Endodermal cell (in vitro differentiated cells): ENCODE measurements around the gene PPP2R1A. TPM values are rescaled to one million over a fixed set of nuclear protein-coding genes. Genes with fewer than 3 reads are reported as not detected.

Experiments used
- DNase-seq: peaks from one replicate; pipeline ENCODE4 v3.0.0-alpha.2; 2017
- H3K27ac ChIP-seq: 2 replicates; pipeline ENCODE4 v1.5.1; 2013; ENCODE audit warnings: mild to moderate bottlenecking, low read depth, low read length, moderate library complexity
- H3K27me3 ChIP-seq: 2 replicates; pipeline ENCODE4 v1.6.1; 2013; ENCODE audit warnings: mild to moderate bottlenecking, low read length, moderate library complexity; ENCODE audit not compliant: insufficient read depth, control insufficient read depth, poor library complexity, severe bottlenecking
- H3K36me3 ChIP-seq: 2 replicates; pipeline ENCODE4 v1.7.0; 2013; ENCODE audit warnings: mild to moderate bottlenecking, low read length, moderate library complexity; ENCODE audit not compliant: control insufficient read depth, insufficient read depth
- H3K4me1 ChIP-seq: one replicate; pipeline ENCODE4 v1.7.0; 2013; ENCODE audit warnings: low read length; ENCODE audit not compliant: control insufficient read depth, insufficient read depth
- H3K4me3 ChIP-seq: 2 replicates; pipeline ENCODE4 v1.5.1; 2013; ENCODE audit warnings: mild to moderate bottlenecking, low read length, moderate library complexity
- H3K9ac ChIP-seq: 2 replicates; pipeline ENCODE4 v1.6.1; 2013; ENCODE audit warnings: mild to moderate bottlenecking, low read length, moderate library complexity; ENCODE audit not compliant: poor library complexity, severe bottlenecking; ENCODE audit errors: extremely low read depth
- H3K9me3 ChIP-seq: 2 replicates; pipeline ENCODE4 v1.6.1; 2013; ENCODE audit warnings: mild to moderate bottlenecking, low read length, moderate library complexity; ENCODE audit not compliant: control insufficient read depth
- H3K27ac Mint-ChIP-seq: 2 replicates; pipeline ENCODE4 v1.8.0; 2020; ENCODE audit warnings: mixed read lengths
- H3K27me3 Mint-ChIP-seq: 2 replicates; pipeline ENCODE4 v1.8.0; 2021; ENCODE audit warnings: mild to moderate bottlenecking, mixed read lengths; ENCODE audit not compliant: insufficient read depth
- H3K36me3 Mint-ChIP-seq: 2 replicates; pipeline ENCODE4 v1.8.0; 2020; ENCODE audit warnings: low read depth, mixed read lengths
- H3K4me1 Mint-ChIP-seq: 2 replicates; pipeline ENCODE4 v1.8.0; 2020; ENCODE audit warnings: mixed read lengths
- H3K4me3 Mint-ChIP-seq: 2 replicates; pipeline ENCODE4 v1.8.0; 2020; ENCODE audit warnings: mild to moderate bottlenecking, moderate library complexity, mixed read lengths
- H3K9me3 Mint-ChIP-seq: 2 replicates; pipeline ENCODE4 v1.8.0; 2020; ENCODE audit warnings: mild to moderate bottlenecking, mixed read lengths
- CTCF ChIP-seq: fragments of 200-600 bp; sonication (generic); conservative IDR thresholded peaks from 2 replicates; pipeline ENCODE4 v1.5.0; 2021; ENCODE audit warnings: antibody characterized with exemption, mild to moderate bottlenecking
- WGBS, 2 experiments: methylation state at CpG; one replicate each; pipeline versions ENCODE4 v1.1.5 to v1.1.7; 2013; ENCODE audit warnings: missing lambda C conversion rate in 2 of 2, mixed read lengths in 1 of 2; ENCODE audit not compliant: insufficient coverage in 1 of 2, insufficient read length in 1 of 2; 5-methylcytosine and 5-hydroxymethylcytosine counted together
- total RNA-seq, 2 donors: library from RNA; stranded (reverse); fragmentation: NEBNext Ultra II Directional in 1 of 2; extraction: Animal tissue kit (Norgen Biotek cat#: 25700) in 1 of 2; gene quantifications; 2 replicates in 1 of 2; 3 replicates in 1 of 2; pipeline ENCODE4 v1.2.1, GENCODE V29; 2021

The PPP2R1A gene
- total RNA-seq, 2 donors from 2014 or later: 345 to 348 TPM

GRCh38 chr19:52221031-52221430 lies 31.2 kb downstream of the PPP2R1A start:
- WGBS, 2 experiments: 96% methylated on average over 3 to 6 of the region's 6 CpGs
- H3K27ac Mint-ChIP-seq: no peak overlapping the region

GRCh38 chr19:52221831-52222375 lies 32.1 kb downstream of the PPP2R1A start:
- peaks cover 92% of the 10 kb centered on the region for H3K36me3 Mint-ChIP-seq

More at GRCh38 chr19:52221031-52221430, 31.2 kb downstream of the PPP2R1A start:
- Histone ChIP-seq H3K9ac (no peak overlapping the region), H3K4me1 (no peaks in the 10 kb centered on the region), H3K9me3 (no peaks in the 10 kb centered on the region), H3K4me3 (no peak overlapping the region), H3K36me3 (peaks cover 96% of the 10 kb centered on the region), H3K27ac (no peak overlapping the region), H3K27me3 (no peaks in the 10 kb centered on the region)
- Mint-ChIP-seq H3K27me3 (no peaks in the 10 kb centered on the region), H3K4me1 (no peaks in the 10 kb centered on the region), H3K4me3 (no peak overlapping the region), H3K9me3 (no peaks in the 10 kb centered on the region), H3K36me3 (peaks cover 90% of the 10 kb centered on the region)
- TF ChIP-seq CTCF: no peak
- no peak for DNase-seq

GRCh38 chr19:52224211-52224610 lies 34.4 kb downstream of the PPP2R1A start:
- Histone ChIP-seq H3K4me3 (no peak overlapping the region), H3K27ac (no peak overlapping the region), H3K36me3 (peaks cover 87% of the 10 kb centered on the region), H3K27me3 (no peaks in the 10 kb centered on the region), H3K9me3 (no peaks in the 10 kb centered on the region), H3K4me1 (no peaks in the 10 kb centered on the region), H3K9ac (no peak overlapping the region)
- H3K27ac Mint-ChIP-seq: no peak overlapping the region
- H3K27me3 Mint-ChIP-seq: no peaks in the 10 kb centered on the region
- no peak for TF ChIP-seq CTCF
- peaks cover 3% of the 10 kb centered on the region for H3K4me1 Mint-ChIP-seq
- no peak overlapping the region for H3K4me3 Mint-ChIP-seq
- no peak for DNase-seq
- no peaks in the 10 kb centered on the region for H3K9me3 Mint-ChIP-seq
- peaks cover 94% of the 10 kb centered on the region for H3K36me3 Mint-ChIP-seq
- 95% methylated on average over 5 of the region's 5 CpGs; no CpG with 5 or more reads in 1 of the 2 experiments for WGBS, 2 experiments

More at GRCh38 chr19:52221831-52222375, 32.1 kb downstream of the PPP2R1A start:
- Histone ChIP-seq H3K27me3 (no peaks in the 10 kb centered on the region), H3K9ac (no peak overlapping the region), H3K9me3 (no peaks in the 10 kb centered on the region), H3K4me1 (no peaks in the 10 kb centered on the region), H3K27ac (no peak overlapping the region), H3K36me3 (peaks cover 98% of the 10 kb centered on the region), H3K4me3 (no peak overlapping the region)
- Mint-ChIP-seq H3K4me3 (no peak overlapping the region), H3K27ac (no peak overlapping the region), H3K27me3 (no peaks in the 10 kb centered on the region), H3K4me1 (no peaks in the 10 kb centered on the region), H3K9me3 (no peaks in the 10 kb centered on the region)
- 93 to 97% methylated on average over 6 to 7 of the region's 7 CpGs for WGBS, 2 experiments
- no peak for TF ChIP-seq CTCF
- no peak for DNase-seq
